Dermis blood vessel endothelial cell (primary cell): ENCODE data around the gene NTSR2. TPM values are rescaled to one million over a fixed set of nuclear protein-coding genes. Genes with fewer than 3 reads are reported as not detected.

ENCODE experiments used
- DNase-seq: peaks from one replicate; pipeline ENCODE4 v3.0.0; 2010
- total RNA-seq: library from RNA; depleted of rRNA; stranded (reverse); fragments of >200 nt; gene quantifications from 2 replicates; pipeline ENCODE4 v1.2.3, GENCODE V29; 2014

Gene NTSR2
- total RNA-seq, 1 donor from 2014 or later = not detected

DNA sequence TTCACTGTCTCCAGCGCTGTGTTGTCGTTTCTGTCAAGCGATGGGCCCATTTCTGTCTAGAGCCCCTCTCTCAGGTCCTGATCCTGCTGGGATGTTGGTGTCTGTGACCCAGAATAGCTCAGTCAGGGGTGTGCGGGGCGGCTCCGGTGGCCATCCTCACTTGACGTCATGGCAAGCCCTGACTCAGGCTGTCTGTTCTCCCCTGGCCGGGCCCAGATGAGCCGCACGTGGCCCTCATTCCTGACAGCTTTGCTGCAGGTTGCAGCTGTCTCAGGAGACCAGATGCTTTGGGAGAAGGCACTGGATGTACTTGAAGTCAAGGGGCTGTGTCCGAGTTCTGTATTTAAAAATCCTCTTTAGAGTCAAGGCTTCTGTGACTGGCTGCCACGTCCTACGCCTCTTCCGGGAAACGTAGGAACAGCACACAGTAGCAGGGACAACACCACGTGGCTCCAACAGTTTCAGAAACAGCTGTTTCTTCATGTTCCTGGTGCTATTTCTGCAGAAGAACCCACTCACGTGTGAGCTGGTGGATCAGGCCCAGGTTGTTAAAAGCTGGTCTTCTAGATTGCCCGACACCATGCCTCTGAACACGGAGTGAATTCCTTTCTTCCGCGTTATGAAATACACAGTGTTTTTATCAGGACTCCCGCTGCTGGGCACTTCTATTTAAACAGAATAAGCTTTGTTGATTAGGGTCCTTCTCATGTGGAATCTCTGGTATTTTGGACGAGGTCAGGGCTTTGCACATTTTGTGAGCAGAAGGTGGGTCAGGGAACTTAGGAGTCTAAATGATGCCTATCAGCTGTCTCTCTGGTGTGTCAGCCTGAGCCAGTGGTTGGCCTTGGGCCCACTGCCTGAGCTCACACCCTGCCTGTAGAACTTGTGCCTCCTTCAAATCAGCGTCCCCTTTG, 28.3 kb upstream of the NTSR2 start:
- DNase-seq = no peak

DNA sequence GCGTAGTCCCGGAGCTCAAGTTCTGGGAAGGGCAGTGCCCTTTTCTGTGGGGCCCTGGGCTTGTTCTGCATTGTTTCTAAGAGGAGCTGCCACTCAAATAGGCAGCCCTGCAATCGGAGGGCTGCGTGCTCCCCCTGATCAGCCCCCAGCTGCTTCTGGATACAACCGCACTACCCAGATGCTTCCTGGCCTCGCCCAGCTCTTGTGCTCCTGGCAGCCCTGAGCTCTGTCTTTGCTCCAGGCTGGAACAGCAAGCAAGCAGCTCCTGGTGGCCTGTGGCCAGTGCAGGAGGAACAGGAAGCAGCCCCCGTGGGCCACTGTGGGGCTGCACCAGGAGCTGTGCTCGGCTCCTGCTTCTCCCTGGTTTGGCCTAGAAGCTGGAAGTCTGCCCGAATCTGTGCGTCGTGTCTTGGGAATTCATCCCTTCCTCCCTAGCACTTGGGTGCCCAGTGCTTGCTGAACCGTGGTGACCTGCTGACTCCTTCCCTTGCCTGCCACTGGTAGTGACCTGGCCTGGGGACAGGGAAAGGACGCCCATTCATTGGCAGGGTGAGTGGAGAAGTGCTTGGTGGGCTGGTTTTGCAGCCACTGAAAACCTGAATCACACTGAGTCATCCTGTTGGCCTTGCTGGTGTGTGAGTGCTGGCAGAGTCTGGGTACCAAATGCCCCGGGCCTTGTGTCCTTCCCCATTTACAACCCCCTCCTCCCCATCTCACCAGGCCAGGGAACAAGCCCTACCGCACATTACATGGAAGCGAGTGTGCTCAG, 27.3 kb upstream of the NTSR2 start:
- DNase-seq = peak; percentile 82

DNA sequence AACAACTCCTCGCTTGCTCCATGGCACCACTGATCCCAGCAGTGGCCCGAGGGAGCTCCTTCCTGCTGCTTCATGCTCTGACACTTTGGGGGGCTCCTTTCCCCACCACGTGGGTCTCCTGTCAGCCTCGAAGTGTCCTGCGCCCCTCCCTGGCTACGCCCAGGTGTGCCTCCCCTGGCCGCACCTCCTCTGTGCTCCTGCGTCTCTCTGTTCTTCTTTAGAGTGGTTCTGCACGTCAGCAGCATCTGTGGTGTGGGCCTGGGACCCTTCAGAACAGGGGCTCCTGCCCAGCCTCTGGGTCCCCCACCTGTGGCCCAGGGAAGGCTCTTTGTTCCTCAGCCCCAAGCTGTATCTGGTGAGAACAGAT, 26.7 kb upstream of the NTSR2 start:
- no peak for DNase-seq

DNA sequence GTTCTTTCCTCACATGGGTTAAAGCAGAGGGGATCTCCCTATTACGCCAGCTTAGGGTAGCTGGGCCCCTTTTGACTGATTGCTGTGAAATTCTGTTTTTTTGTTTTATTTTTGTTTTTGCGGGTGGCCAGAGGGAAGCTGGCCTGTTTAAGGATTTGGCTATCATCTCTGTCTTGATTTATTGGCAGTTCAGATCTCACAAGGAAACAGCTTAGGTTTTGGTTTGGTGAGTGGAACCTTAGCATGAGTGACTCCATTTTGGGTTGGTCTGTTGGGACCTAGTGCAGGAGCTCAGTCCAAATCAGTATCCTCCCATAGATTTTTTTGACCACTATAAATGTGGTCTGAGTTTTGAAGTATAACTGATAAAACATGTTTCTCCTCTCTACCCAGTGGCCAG, 25.6 kb upstream of the NTSR2 start:
- no peak for DNase-seq

DNA sequence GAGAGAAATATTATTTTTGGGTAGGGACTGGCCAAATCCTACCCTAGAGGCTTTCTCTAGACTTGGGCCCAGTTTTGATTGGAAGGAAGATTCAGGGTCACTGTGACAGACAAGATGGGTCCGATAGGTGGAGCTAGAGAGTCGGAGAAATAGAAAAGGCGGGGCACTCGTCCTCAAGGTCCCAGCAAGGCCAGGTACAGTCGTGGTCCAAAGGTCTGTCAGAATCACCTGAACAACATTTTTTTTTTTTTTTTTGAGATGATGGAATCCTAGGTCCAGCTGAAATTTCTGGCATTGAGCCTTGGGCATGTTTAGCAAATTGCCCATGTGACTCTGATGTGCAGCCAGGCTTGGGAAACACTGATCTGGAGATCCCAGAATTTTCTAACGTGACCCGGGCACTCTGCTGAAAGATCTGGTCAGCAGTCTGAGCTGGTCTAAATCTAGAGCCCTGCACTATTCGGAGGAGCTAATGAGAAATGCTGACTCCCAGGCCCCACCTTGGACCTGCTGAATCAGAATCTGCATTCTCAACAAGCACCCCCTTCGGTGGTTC, 23.0 kb upstream of the NTSR2 start:
- DNase-seq = peak; percentile 80

DNA sequence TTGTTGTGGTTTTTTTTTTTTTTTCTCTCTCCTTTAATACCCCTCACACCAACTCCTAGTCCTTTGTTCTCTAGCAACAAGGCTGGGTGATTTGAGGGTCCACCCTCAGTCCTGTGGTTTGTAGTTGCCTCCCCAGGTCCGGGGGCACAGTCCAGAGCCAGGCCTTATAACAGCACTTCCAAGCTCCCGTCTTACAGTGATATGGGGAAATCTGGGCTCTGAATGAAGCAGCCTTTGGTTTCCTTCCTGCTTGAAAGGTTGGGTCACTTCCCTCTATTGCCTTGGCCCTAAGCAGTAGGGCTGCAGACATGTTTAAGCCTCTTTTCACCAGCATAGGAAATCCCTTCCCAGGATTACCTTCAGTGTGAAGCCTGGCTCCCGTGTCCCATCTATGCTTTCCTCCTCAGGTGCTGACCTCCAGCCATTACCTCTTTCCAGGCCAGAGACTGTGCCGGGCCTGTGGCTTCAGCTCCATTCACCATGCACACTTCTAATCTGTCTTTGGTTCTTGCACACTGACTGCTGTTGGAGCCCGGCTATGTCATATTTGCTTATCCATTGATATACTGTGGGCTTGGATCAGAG, 21.2 kb upstream of the NTSR2 start:
- DNase-seq = no peak

DNA sequence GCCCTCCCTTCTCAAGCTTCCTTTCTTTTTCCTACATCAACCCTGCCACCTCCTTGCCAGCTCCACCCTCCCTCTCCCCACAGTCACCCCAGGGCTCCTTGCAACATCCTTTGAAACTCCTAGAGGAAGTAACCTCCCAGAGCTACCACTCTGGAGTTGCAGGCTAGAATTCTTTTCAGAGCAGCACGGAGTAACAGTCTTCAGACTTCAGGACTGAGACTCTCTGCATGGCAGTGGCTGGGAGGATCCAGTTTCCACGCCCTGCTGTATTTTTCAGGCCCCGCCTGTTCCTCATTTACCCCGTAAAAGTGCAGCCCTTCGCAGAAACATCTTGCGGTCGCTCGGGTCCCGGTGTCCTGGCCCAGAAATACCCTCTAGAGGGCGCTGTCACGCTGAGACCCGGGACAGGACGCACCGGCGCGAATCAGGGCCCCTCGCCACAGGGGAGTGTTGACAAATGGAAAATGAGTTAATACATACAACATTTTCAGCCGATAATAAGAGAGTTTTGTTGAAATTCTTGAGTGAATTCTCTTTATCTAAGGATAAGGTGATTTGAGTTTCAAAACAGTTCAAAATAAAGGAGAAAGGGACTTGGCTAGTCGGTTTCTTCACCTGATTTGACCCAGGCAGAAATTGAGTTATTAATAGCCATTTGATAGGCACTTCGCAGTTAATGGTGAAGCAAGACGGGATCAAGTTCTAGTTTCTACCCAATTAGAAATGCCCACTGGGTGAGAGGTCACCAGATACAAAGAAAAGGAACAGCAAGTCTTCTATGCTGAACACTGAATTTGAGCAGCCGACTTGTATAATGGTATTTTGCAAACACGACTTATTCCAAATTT, 18.5 kb upstream of the NTSR2 start:
- DNase-seq = peak; percentile 86

DNA sequence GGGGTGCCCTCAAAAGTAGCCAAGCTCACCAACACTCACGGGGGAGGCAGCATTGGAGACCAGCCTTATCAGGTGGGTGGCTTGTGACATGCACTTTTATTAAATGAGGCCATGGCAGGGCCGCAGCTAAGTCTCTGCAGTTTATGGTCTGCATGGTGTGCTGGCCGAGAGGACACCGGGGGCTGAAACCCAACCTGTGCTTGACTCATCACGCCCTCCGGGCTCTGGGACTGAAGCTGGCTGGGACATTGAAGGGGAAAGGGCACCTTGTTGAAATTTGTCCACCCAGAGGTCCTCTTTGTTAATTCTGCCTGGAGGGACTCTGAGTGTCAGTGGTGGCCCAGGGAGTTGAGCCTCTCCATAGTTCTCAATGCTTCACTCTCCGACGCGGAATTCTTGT, 17.7 kb upstream of the NTSR2 start:
- DNase-seq = no peak

DNA sequence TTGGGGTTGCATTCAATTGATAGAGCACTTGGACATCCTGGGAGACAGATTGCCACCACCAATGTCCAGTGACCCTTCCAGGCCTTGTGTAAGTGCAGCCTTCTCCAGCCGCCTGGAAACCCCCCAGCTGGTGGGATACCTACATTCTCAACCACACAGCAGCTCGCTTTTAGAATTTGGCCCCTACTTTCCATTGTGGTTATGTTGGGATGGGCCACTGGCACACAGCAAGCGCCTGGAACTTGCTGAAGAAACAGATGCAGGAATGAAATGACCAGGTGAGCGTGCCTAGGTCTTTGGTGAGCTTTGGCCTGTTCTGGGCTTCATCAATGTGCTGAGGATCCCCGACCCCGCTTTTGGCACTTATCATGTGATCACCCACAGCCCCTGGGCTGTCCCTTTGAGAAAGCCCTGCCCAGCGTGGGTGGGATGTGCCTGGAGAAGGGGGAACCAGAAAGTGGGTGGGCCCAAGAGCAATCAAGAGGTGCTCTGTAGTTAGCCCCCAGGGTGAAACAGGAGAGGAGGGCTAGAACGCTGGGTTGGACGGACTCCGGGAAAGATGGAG, 16.0 kb upstream of the NTSR2 start:
- DNase-seq = no peak

DNA sequence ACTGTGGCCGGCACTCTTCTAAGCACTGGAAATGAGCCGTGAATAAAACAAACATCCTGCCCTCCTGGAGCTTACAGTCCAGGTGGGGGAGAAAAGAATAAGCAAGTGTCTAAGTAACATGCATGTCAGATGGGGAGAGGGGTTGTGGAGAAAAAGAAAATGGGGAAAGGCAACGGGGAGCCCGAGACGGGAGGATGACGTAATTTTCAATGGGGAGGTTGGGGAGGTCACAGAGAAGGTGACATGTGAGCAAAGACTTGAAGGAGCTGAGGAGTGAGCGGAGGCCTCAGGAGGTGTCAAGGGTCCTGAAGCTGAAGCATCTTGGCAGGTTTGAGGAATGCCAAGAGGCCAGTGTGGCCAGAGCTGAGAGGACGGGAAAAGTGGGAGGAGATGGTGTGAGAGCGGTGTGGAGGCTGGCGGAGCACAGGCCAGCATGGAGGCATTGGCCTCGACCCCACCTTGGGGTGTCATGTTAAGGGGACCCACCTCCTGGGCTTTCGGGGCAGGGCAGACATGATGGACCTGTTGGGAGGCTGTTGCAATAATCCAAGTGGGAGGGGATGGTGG, 15.0 kb upstream of the NTSR2 start:
- DNase-seq = no peak

DNA sequence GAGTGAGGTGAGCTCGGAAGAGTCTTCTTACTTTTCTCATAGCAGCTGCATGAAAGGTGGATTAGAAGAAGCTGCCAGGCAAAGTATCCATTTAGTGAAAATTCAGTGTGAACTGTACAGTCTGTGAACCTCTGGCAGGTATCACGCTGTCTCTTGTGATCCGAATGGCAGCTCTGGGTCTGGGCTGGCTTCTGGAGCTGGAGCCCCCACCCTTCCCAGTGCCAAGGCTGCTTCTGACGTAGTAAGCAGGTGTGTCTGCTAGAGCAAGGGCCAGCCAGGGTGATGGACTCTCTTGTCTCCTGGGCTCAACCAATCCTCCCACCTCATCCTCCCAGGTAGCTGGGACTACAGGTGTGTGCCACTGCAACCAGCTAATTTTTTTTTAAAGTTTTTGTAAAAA, 14.0 kb upstream of the NTSR2 start:
- no peak for DNase-seq

DNA sequence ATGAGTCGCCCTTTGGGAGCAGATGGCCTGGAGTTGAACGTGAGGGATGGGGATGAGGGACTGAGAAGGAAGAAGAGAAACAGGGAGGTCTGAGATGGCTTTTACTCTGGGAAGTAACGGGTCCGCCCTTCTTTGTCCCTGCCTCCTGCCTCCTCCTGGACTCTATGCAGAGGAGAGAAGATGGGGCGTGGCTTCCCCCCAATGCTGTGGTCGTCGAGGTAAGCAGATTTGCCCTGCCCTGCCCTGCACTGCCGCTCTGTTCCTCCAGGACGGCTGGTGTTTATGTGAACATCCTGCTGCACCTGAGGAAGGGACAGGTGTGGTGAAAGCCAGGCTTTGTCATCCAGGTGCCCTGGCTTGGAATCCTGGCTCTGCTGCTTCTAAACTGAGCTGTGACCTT, 13.5 kb upstream of the NTSR2 start:
- DNase-seq = no peak

DNA sequence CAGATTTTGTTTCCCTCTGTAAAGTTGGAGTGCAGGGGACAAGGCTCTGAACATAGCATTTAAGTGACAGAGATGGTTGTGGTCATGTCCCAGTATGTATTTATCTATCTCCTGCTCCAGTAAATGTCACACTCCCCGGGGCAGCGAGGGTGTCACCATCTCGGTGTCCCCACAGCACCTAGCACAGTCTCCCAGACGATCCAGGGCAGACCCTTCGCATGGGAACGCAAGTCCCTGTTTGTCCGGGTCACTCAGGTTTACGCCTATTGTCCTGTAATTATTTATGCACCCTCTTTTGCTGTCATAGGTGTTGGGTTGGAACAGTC, 12.6 kb upstream of the NTSR2 start:
- DNase-seq = no peak

DNA sequence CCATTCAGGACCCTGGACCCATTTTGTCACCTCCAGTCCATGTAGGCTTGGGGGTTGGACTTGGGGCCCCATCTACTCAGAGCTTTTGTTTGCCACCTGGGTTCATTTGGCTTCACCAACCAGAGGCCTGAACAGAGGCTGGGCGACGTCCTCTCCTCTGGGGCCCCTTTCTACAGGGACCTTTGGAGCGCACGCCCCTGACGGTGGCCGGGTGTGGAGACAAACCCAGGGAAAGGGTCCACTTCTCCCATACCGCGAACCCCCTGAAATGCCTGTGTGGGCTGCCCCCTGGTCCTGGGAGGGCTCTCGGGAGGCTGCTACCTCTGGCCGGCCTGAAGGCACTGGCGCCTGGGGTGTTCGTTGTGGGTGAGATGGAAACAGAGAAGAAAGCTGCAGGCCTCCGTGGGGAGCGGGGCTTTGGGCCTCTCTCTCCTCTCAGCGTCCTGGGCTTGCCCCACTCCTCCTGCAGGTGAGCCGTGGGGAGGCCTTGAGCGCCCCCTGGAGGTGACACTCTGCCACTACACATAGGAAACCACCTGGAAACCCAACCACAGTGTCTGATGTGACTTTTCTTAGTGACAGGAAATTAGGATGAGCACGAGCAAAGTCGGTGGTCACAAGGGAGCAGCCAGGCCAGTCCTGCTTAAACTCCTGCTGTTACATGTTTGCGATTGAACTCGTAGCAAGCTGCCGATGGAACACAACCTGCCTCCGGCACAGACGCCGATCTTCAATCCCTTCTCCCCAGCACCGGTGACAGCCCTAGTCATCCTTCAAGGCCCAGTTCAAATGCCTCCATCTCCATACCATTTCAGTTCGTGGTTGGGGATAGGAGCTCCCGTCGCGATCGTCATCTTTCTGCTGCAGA, 12.0 kb upstream of the NTSR2 start:
- DNase-seq = peak; percentile 39

DNA sequence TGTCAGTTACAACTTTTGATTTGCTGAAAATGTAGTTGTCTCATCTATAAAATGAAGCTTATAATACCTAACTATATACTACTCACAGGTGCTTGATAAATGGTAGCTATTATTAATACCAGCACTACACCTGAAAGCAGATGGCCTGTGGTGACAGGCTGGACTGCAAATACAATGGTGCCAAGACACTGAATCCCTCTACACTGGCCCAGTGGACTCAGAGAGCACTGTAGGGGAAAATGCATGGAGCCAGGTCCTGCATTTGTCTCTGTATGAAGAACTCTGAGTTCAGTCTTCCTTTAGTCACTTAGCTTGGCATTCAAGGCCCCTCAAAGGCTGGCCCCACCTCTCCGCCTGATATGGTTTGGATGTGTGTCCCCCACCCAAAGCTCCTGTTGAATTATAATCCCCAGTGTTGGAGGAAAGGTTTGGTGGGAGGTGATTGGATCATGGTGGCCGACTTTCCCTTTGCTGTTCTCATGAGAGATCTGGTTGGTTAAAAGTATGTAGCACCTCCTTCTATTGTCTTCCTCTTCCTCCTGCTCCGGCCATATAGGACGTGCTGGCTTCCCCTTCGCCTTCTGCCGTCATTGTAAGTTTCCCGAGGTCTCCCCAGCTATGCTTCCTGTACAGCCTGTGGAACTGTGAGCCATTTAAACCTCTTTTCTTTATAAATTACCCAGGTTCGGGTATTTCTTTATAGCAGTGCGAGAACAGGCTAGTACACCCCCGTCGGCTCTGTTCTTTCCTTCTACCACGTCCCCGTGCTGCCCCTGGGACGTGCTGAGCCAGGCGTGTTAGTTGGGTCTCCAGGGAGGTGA, 11.1 kb upstream of the NTSR2 start:
- peak; percentile 70 for DNase-seq

DNA sequence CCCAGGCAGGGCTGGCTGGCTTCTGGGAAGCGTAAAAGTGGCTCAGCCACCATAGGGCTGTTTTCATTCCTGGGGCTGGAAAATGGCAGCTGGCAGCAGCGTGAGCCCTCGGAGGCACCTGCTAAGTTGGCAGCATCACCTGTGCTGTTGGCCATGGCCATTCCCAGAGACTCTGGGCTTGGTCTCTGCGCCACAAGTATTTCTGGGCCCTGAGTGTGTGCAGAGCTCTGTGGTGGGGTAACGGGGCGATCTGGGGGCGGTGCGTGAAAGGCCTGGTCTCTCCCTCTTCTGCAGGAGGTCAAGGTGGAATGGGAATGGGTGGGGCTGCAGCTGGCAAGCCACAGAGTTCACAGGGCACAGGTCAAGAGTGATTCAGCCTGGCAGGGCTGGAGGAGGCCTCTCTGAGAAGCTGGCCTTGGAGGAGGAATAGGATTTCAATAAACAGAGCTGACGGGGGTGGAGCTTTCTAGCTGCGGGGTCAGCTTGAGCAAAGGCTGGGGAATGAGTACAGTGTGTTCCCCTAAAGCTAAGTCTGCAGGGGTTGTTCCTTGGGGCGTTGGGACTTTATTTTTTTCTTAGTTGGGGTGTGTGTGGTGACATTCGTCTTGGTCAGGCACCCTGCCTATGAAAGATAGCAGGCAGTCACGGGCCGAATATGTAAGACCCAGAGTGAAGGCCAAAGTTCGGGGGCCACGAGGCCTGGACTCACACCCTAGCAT, 10.3 kb upstream of the NTSR2 start:
- no peak for DNase-seq

DNA sequence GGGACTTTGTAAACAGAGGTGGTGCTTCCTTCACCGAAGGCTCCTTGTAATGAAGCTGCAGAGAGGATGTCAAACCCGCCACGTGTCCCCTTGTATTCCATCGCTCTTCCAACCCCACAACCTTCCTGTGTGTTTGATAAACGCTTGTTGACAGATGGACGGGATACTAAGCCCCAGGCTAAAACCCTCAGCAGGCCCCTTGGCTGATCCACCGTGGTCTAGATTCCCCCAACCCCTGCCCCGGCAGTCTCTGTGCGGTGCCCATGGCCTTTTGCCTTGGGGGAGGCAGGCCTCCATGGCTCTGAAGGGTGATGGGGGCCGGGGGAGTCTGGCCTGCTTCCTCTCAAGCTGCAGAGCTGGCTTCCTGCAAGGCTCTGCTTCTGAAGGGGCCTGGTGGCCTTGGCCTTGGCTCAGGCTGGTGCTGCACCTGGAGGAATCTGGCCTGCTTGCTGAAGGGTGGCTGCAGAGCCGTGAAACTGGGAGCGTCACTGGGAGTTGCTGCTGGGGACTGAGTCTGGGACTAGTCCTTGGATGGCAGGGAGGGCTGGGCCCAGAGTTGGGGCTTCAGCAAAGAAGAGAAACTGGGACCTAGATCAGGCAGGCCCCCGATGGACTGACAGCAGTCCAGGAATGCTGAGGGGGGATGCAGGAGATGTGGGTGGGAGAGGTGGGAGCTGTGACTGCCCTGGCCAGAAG, 9.6 kb upstream of the NTSR2 start:
- DNase-seq = no peak

DNA sequence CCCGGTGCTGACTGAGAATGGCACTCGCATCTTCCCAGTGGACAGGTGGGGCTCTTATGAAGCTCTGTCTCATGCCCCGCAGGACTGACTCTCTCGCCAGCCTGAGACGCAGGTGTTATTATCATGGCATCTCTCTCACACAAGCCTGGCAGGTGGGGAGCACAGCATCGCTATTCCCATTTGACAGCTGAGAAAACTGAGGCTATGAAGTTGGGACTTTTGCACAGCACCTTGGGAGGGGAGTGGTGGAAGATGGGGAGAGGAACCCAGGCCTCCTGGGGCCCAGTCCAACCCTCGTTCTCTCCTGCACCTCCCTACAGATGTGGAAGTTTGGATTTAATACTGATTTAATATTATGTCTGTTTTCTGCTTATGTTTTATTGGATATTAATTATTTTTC, 9.0 kb upstream of the NTSR2 start:
- no peak for DNase-seq
